GM12892 (cell line): ENCODE results near the gene EREG.

Source experiments
- POLR2A ChIP-seq: IDR thresholded peaks from 2 replicates; pipeline ENCODE4 v1.6.1; 2011; ENCODE audit warnings: low read depth, low read length, control low read depth
- POLR2AphosphoS5 ChIP-seq: IDR thresholded peaks from 2 replicates; pipeline ENCODE4 v1.6.1; 2011; ENCODE audit warnings: low read depth, low read length, control low read depth
- TAF1 ChIP-seq: IDR thresholded peaks from 2 replicates; pipeline ENCODE4 v1.6.1; 2011; ENCODE audit warnings: low read depth, mild to moderate bottlenecking, control low read depth, low read length, borderline replicate concordance

DNA sequence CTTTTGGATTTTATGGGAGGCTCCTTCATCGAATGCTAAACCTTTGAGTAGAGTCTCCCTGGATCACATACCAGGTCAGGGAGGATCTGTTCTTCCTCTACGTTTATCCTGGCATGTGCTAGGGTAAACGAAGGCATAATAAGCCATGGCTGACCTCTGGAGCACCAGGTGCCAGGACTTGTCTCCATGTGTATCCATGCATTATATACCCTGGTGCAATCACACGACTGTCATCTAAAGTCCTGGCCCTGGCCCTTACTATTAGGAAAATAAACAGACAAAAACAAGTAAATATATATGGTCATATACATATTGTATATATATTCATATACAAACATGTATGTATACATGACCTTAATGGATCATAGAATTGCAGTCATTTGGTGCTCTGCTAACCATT is 21.2 kb downstream of the EREG start:
- TF ChIP-seq TAF1 (no peak), POLR2AphosphoS5 (no peak), POLR2A (no peak)
